ENCODE data around the gene RFTN1.

RFTN1 gene

GRCh38 chr3:16399473-16399872 lies 114.0 kb downstream of the RFTN1 start:
- no peak for DNase-seq

GRCh38 chr3:16398648-16399047 lies 114.9 kb downstream of the RFTN1 start:
- no peak for DNase-seq

- DNase-seq: no peak
These were observed 117.3 kb downstream of the RFTN1 start for GRCh38 chr3:16396202-16396601.

GRCh38 chr3:16395212-16395611 lies 118.3 kb downstream of the RFTN1 start:
- DNase-seq: no peak

- no peak for DNase-seq
These were observed 118.9 kb downstream of the RFTN1 start for GRCh38 chr3:16394639-16395038.

GRCh38 chr3:16392717-16393116 lies 120.8 kb downstream of the RFTN1 start:
- no peak for DNase-seq

GRCh38 chr3:16392065-16392464 lies 121.4 kb downstream of the RFTN1 start:
- DNase-seq: no peak

GRCh38 chr3:16390581-16390980 lies 122.9 kb downstream of the RFTN1 start:
- DNase-seq: no peak

- DNase-seq: no peak
These were observed 124.6 kb downstream of the RFTN1 start for GRCh38 chr3:16388850-16389441.

GRCh38 chr3:16386561-16386960 lies 126.9 kb downstream of the RFTN1 start:
- DNase-seq: no peak

GRCh38 chr3:16385151-16385550 lies 128.3 kb downstream of the RFTN1 start:
- no peak for DNase-seq

GRCh38 chr3:16383864-16384263 lies 129.6 kb downstream of the RFTN1 start:
- no peak for DNase-seq

- no peak for DNase-seq
These were observed 130.7 kb downstream of the RFTN1 start for GRCh38 chr3:16382845-16383244.

GRCh38 chr3:16381426-16381825 lies 132.1 kb downstream of the RFTN1 start:
- DNase-seq: no peak

- no peak for DNase-seq
These were observed 133.1 kb downstream of the RFTN1 start for GRCh38 chr3:16380421-16380820.

GRCh38 chr3:16379838-16380237 lies 133.7 kb downstream of the RFTN1 start:
- no peak for DNase-seq

GRCh38 chr3:16378920-16379319 lies 134.6 kb downstream of the RFTN1 start:
- no peak for DNase-seq

GRCh38 chr3:16378415-16378814 lies 135.1 kb downstream of the RFTN1 start:
- no peak for DNase-seq

GRCh38 chr3:16377847-16378302 lies 135.6 kb downstream of the RFTN1 start:
- DNase-seq: no peak

- DNase-seq: no peak
These were observed 136.3 kb downstream of the RFTN1 start for GRCh38 chr3:16377196-16377595.

GRCh38 chr3:16375891-16376290 lies 137.6 kb downstream of the RFTN1 start:
- DNase-seq: no peak

GRCh38 chr3:16374935-16375245 lies 138.6 kb downstream of the RFTN1 start:
- no peak for DNase-seq

- no peak for DNase-seq
These were observed 139.2 kb downstream of the RFTN1 start for GRCh38 chr3:16374047-16374934.

GRCh38 chr3:16373341-16373946 lies 140.1 kb downstream of the RFTN1 start:
- no peak for DNase-seq

All from activated CD4-positive, alpha-beta T cell treated with anti-CD3 and anti-CD28 coated beads for 4 hours (primary cell).